Testis (tissue), 2 donors: ENCODE measurements around the gene DGAT2.

Experiments
- CTCF ChIP-seq, 3 experiments: fragments of 450-650 bp in 2 of 3; fragments of 200-600 bp in 1 of 3; sonication (generic) in 1 of 3; IDR thresholded peaks; one replicate each; pipeline ENCODE4 v1.5.1; 2016 to 2019; ENCODE audit warnings: antibody characterized with exemption in 3 of 3, mild to moderate bottlenecking in 2 of 3, moderate library complexity in 1 of 3
- POLR2A ChIP-seq: fragments of 450-650 bp; IDR thresholded peaks from one replicate; pipeline ENCODE4 v1.6.1; 2017; ENCODE audit warnings: antibody characterized with exemption, mild to moderate bottlenecking, moderate library complexity

DNA sequence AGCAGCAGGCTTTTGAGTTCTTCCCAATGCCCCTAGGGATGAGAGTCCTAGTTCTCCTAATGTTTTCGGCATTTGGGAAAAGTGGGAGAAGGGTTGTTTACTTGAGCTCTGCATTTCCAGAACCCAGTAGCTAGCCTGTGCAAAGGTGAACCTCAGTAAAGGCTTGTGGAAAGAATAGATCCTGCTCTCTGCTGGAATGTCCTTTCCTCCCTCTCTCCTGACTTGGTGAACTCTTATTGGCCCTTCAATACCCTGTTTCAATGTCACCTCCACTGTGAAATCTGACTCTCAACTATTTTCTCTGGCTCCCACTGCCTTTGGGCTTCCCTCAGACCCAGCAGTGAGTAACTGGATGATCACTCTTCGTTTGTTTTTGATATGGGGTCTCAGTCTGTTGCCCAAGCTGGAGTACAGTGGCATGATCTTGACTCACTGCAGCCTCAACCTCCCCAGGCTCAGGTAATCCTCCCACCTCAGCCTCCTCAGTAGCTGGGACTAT lies 44.0 kb downstream of the DGAT2 start:
- TF ChIP-seq CTCF (IDR thresholded peaks at IDR 0.05) (no peak), POLR2A (no peak)
